Superior temporal gyrus (tissue), 1 donor: Measurements from ENCODE around the gene RAB3GAP2.
"Not testable (repeated sequence)": the region's sequence is repeated elsewhere in the genome, so short reads cannot be mapped to it uniquely, and the experiment has no call there.

Experiments
- DNase-seq: peaks from one replicate; pipeline ENCODE4 v3.0.0-alpha.2; 2016; ENCODE audit errors: extremely low spot score

Gene RAB3GAP2

GRCh38 chr1:220139966-220140365, 132.3 kb downstream of the RAB3GAP2 start:
- DNase-seq = no peak

- DNase-seq = no peak
Measured at GRCh38 chr1:220137019-220137786, 135.1 kb downstream of the RAB3GAP2 start.

- no peak for DNase-seq
Measured at GRCh38 chr1:220135755-220136154, 136.5 kb downstream of the RAB3GAP2 start.

GRCh38 chr1:220129479-220130210, 142.6 kb downstream of the RAB3GAP2 start:
- DNase-seq = no peak

DNA sequence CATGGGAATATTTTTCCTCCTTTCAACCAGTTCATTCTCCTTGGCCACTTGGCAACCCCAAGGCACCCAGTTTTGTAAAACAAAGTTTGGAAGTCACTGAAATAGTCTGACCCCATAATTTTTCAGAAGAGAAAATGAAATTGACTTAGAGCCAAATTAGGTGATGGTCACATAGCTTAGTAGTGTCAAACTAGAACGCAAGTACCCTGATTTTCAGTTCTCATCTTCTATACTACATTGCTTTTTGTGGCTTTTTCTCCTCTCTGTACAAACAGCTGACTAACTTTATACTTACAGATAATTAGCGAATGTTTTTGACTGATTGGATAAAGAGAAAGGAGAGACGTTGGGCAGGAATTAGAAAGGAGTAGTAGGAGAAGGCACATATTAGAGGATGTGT, 145.2 kb downstream of the RAB3GAP2 start:
- DNase-seq = no peak

- DNase-seq = no peak
Measured at GRCh38 chr1:220124542-220124941, 147.7 kb downstream of the RAB3GAP2 start.

GRCh38 chr1:220123889-220124288, 148.4 kb downstream of the RAB3GAP2 start:
- no peak for DNase-seq

DNA sequence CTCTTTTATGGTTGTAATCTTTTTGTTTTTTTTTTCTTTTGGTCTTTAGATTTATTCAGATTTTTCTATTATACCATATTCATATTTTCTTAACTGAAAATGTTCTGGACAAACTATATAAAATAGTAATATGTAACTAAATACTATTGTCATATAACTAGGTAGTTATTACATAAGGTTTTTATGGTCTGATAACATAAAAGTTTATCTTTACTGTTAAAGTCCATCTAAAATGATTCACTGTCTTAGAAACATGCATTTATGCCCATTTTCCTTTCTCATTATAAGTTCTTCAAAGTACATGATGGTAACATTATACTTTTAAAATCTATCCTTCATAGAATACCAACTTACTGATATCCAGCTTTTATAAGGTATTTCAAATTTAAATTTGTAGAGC, 149.2 kb downstream of the RAB3GAP2 start:
- DNase-seq = no peak

DNA sequence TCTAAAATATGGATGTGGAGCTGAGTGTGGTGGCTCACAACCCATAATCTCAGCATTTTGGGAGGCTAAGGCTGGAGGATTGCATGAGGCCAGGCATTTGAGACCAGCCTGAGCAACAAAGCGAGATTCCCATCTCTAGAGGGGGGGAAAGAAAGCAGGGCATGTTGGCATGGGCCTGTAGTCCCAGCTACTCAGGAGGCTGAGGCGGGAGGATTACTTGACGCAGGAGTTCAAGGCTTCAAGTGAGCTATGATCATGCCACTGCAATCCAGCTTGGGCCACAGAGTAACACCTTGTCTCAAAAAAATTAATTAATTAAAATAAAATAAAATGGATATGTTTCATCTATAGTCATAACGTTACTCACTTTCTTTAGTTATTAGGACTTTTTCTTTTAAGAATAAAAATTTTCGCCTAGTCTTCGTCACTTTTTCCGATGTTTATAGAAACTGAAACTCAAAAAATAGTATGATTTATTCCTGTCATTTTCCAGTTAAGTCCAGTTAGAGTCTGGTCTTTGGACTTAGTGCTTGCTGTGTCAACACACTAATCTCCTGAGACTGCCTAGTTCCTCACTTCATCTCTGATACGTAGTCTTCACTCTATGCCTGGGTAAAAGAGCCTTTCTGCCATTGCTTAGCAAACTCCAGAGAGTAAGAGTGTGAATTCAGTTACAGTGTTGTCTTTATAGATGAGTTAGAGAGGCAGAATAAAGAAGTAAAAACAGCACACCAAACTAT, 150.3 kb downstream of the RAB3GAP2 start:
- no peak for DNase-seq

- no peak for DNase-seq
Measured at GRCh38 chr1:220119043-220119512, 153.2 kb downstream of the RAB3GAP2 start.

GRCh38 chr1:220113136-220113695, 159.0 kb downstream of the RAB3GAP2 start:
- no peak for DNase-seq

- DNase-seq = not testable (repeated sequence)
Measured at GRCh38 chr1:220112600-220112999, 159.7 kb downstream of the RAB3GAP2 start.

DNA sequence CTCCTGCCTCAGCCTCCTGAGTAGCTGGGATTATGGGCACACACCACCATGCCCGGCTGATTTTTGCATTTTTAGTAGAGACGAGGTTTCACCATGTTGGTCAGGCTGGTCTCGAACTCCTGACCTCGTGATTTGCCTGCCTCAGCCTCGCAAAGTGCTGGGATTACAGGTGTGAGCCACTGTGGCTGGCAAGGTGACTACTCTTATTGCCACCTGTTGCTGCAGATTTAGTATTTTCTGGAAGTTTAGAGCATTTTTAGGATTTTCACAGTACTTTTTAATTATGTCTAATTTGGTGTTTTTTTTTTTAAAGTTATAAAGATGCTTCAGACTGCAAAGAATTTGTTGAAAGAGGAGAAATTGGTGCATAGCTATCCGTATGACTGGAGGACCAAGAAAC, 161.8 kb downstream of the RAB3GAP2 start:
- not testable (repeated sequence) for DNase-seq

DNA sequence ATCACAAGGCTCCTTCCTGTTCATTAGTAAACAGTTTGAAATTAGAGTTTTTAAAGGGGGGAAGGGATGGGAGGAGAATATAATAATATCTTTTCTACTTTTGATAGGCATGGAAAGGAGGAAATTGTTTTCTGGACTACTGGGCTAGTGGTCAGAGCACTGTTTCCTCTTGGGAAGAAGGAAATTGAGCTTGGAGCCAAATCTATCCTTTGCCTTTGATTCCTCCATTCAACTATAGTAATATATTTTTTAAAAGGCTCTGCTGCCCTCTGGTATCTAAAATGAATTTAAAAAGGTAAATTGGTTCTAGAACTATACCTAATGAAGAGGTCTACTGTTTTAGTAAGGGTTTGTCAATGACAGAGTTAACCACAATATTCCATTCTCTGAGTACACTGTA, 172.4 kb downstream of the RAB3GAP2 start:
- DNase-seq = no peak
